Pulmonary artery endothelial cell (primary cell): ENCODE measurements around the gene GPC5. TPM values are rescaled to one million over a fixed set of nuclear protein-coding genes. Genes with fewer than 3 reads are reported as not detected.
"Not testable (repeated sequence)": the region's sequence is repeated elsewhere in the genome, so short reads cannot be mapped to it uniquely, and the experiment has no call there.

Experiments used
- DNase-seq: peaks from one replicate; pipeline ENCODE4 v3.0.0-alpha.2; 2011; ENCODE audit warnings: low read depth, low spot score
- total RNA-seq: library from RNA; depleted of rRNA; stranded (reverse); fragments of >200 nt; gene quantifications from 2 replicates; pipeline ENCODE4 v1.2.3, GENCODE V29; 2014

Gene GPC5
- total RNA-seq, 1 donor from 2014 or later: not detected

DNA sequence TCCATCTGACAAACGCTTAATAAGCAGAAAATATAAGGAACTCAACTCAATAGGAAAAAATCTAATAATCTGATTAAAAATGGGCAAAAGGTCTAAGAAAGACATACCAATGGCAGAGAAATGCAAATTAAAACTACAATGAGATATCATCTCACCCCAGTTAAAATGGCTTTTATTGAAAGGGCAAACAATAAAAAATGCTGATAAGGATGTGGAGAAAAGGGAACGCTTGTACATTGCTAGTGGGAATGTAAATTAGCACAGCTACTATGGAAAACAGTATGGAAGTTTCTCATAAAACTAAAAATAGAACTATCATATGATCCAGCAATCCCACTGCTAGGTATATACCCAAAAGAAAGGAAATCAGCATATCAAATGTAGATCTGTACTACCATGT, 1319.4 kb downstream of the GPC5 start:
- DNase-seq: no peak

DNA sequence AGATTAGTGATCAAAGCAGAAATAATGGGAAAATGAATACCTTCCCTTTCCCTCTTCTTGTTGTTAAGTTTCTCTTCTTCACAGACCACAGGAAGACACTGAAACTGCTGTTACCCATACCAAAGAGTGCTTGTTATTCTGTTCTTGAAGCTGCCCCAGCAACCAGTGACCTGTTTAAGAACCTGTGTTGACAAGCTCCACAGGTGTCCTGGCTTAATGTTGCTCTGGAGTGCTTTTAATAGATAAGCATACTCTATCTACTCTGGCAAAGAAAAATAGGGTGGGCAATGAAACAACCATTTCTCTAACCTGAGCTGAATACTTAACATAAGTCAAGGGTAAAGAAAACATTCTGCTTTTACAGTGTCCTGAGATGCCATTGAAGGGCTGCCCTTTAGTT, 1321.4 kb downstream of the GPC5 start:
- no peak for DNase-seq

DNA sequence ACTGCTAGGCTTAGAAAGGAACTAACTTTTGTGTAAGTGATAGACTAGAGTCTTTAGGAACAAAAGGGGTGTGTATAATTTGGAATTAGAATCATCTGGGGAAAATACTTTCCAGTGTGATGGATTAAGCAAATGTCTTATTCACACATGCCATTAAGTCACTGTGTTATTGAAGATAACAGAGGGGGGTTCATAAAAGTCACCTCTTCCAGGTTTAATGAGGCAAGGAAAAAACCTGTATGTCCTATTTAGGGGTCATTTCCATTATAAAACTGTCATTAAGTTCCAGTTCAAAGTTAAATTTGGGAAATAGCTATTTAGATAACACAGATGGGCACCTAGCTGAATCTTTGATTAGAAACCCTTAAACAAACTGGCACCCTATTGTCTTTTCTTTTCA, 1323.2 kb downstream of the GPC5 start:
- no peak for DNase-seq

- no peak for DNase-seq
Observed at GRCh38 chr13:92727118-92727517, 1328.7 kb downstream of the GPC5 start.

GRCh38 chr13:92734068-92734467, 1335.6 kb downstream of the GPC5 start:
- DNase-seq: no peak

GRCh38 chr13:92734545-92734944, 1336.1 kb downstream of the GPC5 start:
- no peak for DNase-seq

DNA sequence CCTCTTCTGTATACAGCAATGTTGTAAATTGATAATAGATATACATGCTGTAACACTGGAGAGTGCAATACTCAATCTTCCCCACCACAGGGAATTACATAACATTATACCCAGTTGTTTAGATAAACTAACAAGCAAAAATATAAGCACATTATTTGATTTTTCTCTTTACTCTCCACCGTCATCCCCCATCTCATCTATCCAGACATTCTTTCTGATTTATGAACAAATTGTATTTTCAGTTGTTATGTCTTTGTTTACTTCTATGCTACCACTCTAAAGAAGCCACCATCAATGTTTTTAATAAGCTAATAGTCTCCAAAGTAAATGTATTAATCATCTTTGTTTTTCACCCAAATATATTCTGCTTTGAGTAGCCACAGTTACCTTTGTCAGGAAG, 1337.5 kb downstream of the GPC5 start:
- DNase-seq: no peak

- no peak for DNase-seq
Observed at GRCh38 chr13:92739306-92739818, 1340.9 kb downstream of the GPC5 start.

GRCh38 chr13:92743992-92744391, 1345.6 kb downstream of the GPC5 start:
- DNase-seq: no peak

DNA sequence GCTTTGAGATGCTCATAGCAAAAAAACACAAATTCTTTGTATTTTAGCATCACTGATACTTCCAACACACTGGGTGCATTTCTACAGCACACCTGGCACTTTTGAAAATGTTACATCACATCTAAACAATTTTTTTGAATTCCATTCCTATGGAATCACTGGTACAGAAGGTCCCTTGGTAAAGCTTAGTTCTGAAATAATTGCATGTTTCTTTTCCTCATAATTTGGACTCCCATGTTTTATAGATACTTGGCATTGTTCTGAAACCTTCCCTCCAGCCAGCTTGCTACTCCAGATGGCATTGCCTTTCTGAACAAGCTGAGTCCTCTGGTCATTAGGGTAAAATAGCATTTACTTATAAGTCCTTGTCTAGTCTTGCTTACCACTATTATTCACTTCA, 1346.8 kb downstream of the GPC5 start:
- no peak for DNase-seq

DNA sequence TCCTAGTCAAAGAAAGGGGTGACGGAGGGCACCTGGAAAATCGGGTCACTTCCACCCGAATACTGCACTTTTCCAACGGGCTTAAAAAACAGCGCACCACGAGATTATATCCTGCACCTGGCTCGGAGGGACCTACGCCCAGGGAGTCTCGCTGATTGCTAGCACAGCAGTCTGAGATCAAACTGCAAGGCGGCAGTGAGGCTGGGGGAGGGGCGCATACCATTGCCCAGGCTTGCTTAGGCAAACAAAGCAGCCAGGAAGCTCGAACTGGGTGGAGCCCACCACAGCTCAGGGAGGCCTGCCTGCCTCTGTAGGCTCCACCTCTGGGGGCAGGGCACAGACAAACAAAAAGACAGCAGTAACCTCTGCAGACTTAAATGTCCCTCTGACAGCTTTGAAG, 1354.3 kb downstream of the GPC5 start:
- DNase-seq: not testable (repeated sequence)

- no peak for DNase-seq
Observed at GRCh38 chr13:92761710-92762109, 1363.3 kb downstream of the GPC5 start.

DNA sequence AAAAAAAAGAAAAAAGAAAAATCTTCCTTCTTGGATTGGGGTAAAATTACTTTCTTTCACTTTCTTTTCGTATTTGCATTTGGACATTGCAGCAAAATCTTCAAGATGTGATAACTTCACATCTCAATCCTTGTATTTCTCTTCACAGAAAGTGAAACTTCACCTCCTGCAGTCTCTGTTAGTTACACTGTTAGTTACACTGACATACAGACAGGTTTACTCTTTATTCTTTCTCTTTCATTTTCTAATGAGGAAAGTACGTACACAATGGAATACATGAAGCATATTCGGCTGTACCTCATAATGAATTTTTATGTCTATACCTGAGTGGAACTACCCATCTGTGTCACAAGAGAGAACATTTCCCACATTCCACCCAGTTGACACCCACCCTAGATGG, 1369.0 kb downstream of the GPC5 start:
- no peak for DNase-seq

- no peak for DNase-seq
Observed at GRCh38 chr13:92768602-92769001, 1370.2 kb downstream of the GPC5 start.

DNA sequence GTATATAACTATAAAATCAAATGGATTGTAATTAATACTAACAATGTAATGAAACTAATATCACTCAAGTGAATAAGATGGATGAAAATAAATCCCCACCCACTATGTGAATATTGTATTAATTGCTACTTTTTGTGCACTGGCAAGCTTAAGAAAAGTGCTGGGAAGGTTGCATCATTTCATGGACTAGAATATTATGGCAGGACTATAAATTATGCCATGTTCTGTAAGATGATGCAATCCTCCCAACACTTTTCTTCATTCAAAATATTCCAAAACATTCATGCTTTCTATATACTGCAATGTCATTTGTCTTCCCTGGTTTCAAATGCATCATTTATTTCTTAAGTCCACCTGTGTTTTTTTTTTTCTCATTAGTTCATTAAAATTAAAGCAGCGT, 1370.6 kb downstream of the GPC5 start:
- DNase-seq: no peak

DNA sequence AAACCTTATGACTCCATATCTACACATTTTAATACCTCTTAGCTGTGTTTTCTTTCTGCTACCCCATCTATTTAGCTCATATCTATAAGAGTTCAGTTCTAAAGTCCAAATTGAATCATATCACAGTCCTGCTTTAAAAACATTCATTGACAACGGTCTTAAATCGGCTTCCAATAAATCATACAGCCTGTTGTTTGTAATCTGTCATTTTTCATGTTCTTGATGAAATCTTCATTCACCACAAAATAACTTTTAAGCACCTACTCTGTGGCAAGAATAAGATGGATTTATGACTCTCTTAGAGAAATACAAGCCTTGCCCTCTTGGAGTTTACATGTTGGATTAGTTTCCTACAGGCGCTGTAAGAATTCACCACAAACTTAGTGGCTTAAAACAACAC, 1377.2 kb downstream of the GPC5 start:
- DNase-seq: no peak

- DNase-seq: no peak
Observed at GRCh38 chr13:92781965-92782690, 1383.7 kb downstream of the GPC5 start.

- DNase-seq: no peak
Observed at GRCh38 chr13:92802776-92803175, 1404.4 kb downstream of the GPC5 start.

- DNase-seq: no peak
Observed at GRCh38 chr13:92804346-92804745, 1405.9 kb downstream of the GPC5 start.

GRCh38 chr13:92804926-92805325, 1406.5 kb downstream of the GPC5 start:
- DNase-seq: no peak

- no peak for DNase-seq
Observed at GRCh38 chr13:92805766-92806165, 1407.3 kb downstream of the GPC5 start.

DNA sequence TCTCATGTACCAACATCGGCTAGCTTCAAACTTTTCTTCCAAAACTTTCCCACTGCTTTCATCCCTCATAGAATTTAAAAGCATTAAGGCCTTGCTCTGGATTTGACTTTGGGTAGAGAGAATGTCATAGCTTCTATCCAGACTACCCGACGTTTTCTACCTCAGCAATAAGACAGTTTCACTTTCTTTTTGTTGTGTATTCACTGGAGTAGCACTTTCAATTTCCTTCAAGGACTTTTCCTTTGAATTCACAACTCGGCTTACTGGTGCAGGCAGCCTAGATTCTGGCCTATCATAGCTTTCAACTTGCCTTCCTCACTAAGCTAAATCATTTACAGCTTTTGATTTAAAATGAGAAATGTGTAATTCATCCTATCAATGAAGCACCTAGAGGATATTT, 1407.8 kb downstream of the GPC5 start:
- DNase-seq: no peak

GRCh38 chr13:92807353-92807752, 1408.9 kb downstream of the GPC5 start:
- DNase-seq: no peak

DNA sequence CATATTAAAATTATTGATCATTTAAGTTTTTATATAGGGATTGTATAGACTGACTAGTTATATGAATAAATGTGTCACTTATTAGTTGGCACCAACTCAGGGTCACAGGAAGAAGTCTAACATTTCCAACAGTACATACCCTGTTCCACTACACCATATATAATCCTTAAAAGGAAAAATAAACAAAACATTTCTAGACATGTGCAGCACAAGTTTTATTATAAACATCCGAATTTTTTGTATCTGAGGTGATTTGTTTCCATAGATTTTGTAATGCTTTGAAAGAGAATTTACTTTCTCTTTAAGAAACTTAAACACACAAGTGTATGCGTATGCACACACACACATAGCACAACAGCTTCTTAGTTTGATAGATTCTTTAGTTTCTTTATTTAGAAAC, 1409.5 kb downstream of the GPC5 start:
- DNase-seq: no peak
